ENCODE measurements around the gene OR2T11.

- TF ChIP-seq CTCF (IDR thresholded peaks at IDR 0.05; ENCODE audit: insufficient read depth, low read depth, low read length) (no peak), EZH2 (IDR thresholded peaks at IDR 0.05; ENCODE audit: insufficient read depth, low read length) (no peak)
Measured at GRCh38 chr1:248593226-248593625, 41.7 kb downstream of the OR2T11 start.

Data from astrocyte (in vitro differentiated cells and primary cell).